GM12865 (cell line): Measurements from ENCODE around the gene CRY1.

Experiments
- DNase-seq: peaks from one replicate; pipeline ENCODE4 v3.0.0; 2010; ENCODE audit warnings: low read depth
- H3K4me3 ChIP-seq: 2 replicates; pipeline ENCODE4 v1.5.1; 2011; ENCODE audit warnings: mild to moderate bottlenecking, low read depth, low read length, control low read depth
- TF ChIP-seq, protein P1 (sequence below): IDR thresholded peaks from 2 replicates; pipeline ENCODE4 v1.5.1; 2011; ENCODE audit warnings: low read length, control low read depth, low read depth, inconsistent platforms; ENCODE audit not compliant: insufficient read depth; ENCODE audit errors: missing control alignments

CRY1 gene

DNA sequence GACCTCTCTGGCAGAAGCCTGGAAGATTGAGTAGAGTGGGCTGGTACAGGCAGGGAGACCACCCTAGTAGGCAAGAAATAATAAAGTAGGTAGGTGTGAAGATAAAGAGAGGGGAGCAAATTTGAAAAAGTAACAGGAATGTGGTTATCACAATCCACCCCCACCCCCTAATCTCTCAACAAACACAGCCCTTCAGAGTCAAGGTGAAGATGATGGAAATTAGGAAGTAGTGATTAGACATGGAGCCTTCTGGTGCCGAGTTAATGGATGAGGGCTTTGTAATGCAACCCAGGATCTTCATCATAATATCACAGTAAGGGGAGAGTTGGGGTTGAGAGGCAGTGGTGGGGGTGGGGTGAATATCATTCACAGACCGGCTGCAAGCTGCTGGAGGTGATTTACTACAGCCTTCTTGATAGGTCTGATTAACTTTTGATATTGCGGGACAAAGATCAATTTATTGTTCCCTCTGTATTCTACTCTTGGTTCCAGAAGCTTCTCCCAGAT lies 29.2 kb upstream of the CRY1 start:
- DNase-seq = no peak
- TF ChIP-seq, protein P1, sequence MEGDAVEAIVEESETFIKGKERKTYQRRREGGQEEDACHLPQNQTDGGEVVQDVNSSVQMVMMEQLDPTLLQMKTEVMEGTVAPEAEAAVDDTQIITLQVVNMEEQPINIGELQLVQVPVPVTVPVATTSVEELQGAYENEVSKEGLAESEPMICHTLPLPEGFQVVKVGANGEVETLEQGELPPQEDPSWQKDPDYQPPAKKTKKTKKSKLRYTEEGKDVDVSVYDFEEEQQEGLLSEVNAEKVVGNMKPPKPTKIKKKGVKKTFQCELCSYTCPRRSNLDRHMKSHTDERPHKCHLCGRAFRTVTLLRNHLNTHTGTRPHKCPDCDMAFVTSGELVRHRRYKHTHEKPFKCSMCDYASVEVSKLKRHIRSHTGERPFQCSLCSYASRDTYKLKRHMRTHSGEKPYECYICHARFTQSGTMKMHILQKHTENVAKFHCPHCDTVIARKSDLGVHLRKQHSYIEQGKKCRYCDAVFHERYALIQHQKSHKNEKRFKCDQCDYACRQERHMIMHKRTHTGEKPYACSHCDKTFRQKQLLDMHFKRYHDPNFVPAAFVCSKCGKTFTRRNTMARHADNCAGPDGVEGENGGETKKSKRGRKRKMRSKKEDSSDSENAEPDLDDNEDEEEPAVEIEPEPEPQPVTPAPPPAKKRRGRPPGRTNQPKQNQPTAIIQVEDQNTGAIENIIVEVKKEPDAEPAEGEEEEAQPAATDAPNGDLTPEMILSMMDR = no peak
- H3K4me3 ChIP-seq = no peak overlapping the region

DNA sequence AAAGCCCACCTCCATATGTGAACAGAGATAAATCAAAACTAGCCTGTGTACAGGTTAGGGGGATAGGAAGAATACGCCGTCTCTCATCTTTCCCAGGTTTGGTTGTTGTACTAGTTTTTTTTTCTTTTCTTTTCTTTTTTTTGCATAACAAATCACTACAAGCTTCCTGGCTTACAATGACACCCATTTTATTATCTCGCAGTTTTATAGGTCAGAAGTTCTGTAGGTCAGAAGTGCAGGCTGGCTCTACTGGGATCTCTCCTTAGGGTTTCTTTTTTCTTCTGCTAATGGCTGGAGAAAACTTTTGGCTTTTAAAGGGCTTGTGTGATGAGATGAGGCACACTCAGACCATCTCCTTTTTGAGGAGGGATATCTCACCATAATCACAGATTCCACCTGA lies 25.7 kb upstream of the CRY1 start:
- TF ChIP-seq, protein P1 = no peak
- H3K4me3 ChIP-seq = no peak overlapping the region

DNA sequence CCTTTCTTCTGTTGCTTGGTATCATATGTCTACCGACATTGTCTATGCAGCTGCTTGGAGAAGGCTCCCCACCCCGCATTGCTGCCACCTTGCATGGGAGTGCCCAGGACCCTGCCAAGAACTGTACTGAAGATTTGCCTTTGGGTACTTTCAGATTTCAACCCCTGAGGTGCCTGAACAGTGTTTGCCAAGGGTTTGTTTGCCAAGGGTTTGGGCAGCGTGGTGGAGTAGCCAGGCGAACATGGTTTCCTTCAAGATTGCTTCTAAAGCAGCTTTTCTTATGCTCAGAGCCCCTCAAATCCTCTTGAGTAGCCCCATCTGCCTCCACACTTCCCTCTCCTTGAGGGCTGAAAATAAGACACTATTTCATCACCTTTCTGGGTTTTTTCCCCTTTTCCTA lies 25.3 kb upstream of the CRY1 start:
- TF ChIP-seq, protein P1 = no peak
- DNase-seq = no peak
- H3K4me3 ChIP-seq = no peak overlapping the region

More for the DNA sequence above, 25.7 kb upstream of the CRY1 start:
- DNase-seq = no peak

DNA sequence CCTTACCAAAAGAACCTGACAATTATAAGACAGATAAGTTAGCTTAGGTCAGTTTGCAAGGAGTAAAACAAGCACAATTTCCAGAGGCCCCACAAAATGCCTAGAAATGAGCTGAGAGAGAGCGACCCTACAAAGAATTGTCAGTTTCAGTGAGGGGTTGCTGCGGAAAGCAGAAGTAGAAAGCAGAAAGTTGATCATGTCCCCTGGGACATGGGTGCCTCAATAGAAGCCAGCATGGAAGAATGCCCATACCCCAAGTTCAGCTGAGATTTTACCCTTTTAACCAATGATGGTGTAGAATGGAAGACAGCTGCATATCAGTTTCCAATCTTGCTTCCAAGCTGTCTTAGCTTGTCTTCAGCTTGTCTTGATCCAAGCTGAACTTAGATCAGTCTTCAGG lies 21.8 kb upstream of the CRY1 start:
- no peak overlapping the region for H3K4me3 ChIP-seq
- TF ChIP-seq, protein P1 = no peak
- no peak for DNase-seq

DNA sequence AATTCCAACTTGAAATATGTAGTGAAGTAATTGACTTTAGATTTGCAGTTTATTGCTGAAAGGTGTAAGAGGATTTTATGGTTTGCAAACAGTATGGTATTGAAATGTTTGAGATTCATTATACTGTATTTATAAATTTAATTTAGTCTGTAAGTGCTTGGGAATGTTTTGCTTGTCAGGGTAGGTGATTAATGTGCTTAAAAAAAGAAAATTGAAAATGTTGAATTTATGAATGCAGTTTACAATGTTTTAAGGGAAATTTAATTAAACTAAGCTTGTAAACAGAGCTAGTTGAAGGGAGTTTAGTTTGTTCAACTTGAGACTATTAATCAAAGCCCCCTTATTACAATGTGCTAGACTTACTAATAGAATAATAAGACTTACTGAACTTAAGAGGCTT lies 18.0 kb upstream of the CRY1 start:
- no peak for DNase-seq
- TF ChIP-seq, protein P1 = no peak
- no peak overlapping the region for H3K4me3 ChIP-seq

DNA sequence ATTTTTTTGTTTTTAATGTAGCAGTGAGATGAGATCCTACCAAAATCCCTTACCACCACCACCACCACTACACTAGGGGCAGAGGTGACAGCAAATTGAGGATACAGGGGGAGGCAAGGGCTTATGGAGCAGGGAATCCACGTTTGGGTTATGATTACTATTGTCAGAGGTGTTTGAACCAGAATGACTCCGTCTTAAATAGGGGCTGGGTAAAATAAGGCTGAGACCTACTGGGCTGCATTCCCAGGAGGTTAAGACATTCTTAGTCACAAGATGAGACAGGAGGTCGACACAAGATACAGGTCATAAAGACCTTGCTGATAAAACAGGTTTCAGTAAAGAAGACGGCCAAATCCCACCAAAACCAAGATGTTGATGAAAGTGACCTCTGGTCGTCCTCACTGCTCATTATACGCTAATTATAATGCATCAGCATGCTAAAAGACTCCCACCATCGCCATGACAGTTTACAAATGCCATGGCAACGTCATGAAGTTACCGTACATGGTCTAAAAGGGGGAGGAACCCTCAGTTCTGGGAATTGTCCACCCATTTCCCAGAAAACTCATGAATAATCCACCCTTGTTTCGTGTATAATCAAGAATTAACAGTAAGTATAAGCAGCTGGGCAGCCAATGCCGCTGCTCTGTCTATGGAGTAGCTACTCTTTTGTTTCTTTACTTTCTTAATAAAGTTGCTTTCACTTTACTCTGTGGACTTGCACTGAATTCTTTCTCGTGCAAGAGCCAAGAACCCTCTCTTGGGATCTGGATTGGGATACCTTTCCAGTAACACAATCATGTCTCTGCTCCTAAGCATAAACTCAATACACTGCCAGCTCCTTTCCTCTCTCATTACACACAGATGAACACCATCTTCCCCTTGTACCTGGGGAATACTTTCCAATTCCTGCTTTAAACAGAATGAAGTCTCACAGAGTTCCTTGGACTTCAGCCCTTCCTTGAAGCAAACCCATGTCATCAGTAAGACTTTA lies 16.7 kb upstream of the CRY1 start:
- no peak for DNase-seq
- H3K4me3 ChIP-seq = no peak overlapping the region
- TF ChIP-seq, protein P1 = no peak
